SK-N-SH (cell line): Measurements from ENCODE around the gene GUCY2D.

Experiments
- EZH2phosphoT487 ChIP-seq: fragments of 200-600 bp; sonication (generic); IDR thresholded peaks from 2 replicates; pipeline ENCODE4 v1.6.1; 2017; ENCODE audit warnings: low read depth, mixed run types, mild to moderate bottlenecking, antibody characterized with exemption, moderate library complexity, borderline replicate concordance
- FOXJ3 ChIP-seq: sonication (generic); formaldehyde crosslinking; IDR thresholded peaks from 2 replicates; pipeline ENCODE4 v1.5.1; 2020; ENCODE audit warnings: mild to moderate bottlenecking, missing genetic modification reagents
- FOXM1 ChIP-seq: IDR thresholded peaks from 2 replicates; pipeline ENCODE4 v1.4.0; 2012; ENCODE audit warnings: low read depth, mild to moderate bottlenecking
- RCOR1 ChIP-seq: fragments of 150-350 bp; IDR thresholded peaks from 2 replicates; pipeline ENCODE4 v1.6.1; 2017; ENCODE audit warnings: antibody characterized with exemption, low read length
- RFX5 ChIP-seq: IDR thresholded peaks from 2 replicates; pipeline ENCODE4 v1.6.1; 2012; ENCODE audit warnings: mild to moderate bottlenecking, improper control_type of control experiment, low read length
- TF ChIP-seq, protein P1 (sequence below): fragments of 200-600 bp; sonication (generic); IDR thresholded peaks from 2 replicates; pipeline ENCODE4 v1.6.1; 2017; ENCODE audit warnings: antibody characterized with exemption, mild to moderate bottlenecking, moderate library complexity
- TF ChIP-seq, protein P2 (sequence below): IDR thresholded peaks from 2 replicates; pipeline ENCODE4 v1.4.0; 2012; ENCODE audit warnings: low read depth
- TF ChIP-seq, protein P3 (sequence below): IDR thresholded peaks from 2 replicates; pipeline ENCODE4 v1.6.1; 2012; ENCODE audit warnings: mild to moderate bottlenecking, low read depth, low read length, moderate library complexity

DNA sequence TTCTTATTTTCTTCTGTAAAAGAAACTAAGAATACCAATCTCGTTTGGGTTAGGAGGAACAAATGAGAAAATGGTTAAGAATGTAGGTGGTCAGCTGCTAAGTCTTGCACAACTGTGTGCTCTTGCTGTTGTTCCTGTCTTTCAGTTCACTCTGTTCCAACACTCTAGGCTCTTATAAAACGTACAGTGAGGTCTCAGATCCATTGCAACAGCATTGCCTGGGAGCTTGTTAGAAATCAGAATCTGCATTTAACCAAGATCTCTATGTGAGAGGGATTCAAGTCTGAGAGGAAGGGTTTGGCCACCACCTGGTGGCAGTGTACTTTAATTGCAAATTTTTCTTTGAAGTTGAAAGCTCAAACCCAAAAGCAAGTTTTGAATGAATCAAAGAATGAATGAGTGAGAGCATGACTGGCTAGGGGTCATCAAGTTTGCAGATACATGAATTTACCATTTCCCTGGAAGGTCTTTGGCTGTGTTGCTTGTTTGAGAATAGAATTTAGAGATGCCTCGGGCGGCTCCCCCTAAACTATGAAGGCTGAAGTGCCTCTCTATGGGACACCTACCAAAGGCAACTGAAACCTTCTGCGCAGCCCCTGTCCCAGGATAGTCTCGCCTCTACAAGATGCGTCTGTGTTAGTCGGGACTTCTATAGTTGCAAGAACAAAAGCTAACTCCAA is 39.0 kb downstream of the GUCY2D start:
- TF ChIP-seq, protein P1, sequence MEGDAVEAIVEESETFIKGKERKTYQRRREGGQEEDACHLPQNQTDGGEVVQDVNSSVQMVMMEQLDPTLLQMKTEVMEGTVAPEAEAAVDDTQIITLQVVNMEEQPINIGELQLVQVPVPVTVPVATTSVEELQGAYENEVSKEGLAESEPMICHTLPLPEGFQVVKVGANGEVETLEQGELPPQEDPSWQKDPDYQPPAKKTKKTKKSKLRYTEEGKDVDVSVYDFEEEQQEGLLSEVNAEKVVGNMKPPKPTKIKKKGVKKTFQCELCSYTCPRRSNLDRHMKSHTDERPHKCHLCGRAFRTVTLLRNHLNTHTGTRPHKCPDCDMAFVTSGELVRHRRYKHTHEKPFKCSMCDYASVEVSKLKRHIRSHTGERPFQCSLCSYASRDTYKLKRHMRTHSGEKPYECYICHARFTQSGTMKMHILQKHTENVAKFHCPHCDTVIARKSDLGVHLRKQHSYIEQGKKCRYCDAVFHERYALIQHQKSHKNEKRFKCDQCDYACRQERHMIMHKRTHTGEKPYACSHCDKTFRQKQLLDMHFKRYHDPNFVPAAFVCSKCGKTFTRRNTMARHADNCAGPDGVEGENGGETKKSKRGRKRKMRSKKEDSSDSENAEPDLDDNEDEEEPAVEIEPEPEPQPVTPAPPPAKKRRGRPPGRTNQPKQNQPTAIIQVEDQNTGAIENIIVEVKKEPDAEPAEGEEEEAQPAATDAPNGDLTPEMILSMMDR: peak; percentile 76
- TF ChIP-seq, protein P2, sequence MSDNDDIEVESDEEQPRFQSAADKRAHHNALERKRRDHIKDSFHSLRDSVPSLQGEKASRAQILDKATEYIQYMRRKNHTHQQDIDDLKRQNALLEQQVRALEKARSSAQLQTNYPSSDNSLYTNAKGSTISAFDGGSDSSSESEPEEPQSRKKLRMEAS: no peak
- TF ChIP-seq FOXM1 (no peak), FOXJ3 (no peak), RCOR1 (no peak), RFX5 (no peak), EZH2phosphoT487 (no peak)
- TF ChIP-seq, protein P3, sequence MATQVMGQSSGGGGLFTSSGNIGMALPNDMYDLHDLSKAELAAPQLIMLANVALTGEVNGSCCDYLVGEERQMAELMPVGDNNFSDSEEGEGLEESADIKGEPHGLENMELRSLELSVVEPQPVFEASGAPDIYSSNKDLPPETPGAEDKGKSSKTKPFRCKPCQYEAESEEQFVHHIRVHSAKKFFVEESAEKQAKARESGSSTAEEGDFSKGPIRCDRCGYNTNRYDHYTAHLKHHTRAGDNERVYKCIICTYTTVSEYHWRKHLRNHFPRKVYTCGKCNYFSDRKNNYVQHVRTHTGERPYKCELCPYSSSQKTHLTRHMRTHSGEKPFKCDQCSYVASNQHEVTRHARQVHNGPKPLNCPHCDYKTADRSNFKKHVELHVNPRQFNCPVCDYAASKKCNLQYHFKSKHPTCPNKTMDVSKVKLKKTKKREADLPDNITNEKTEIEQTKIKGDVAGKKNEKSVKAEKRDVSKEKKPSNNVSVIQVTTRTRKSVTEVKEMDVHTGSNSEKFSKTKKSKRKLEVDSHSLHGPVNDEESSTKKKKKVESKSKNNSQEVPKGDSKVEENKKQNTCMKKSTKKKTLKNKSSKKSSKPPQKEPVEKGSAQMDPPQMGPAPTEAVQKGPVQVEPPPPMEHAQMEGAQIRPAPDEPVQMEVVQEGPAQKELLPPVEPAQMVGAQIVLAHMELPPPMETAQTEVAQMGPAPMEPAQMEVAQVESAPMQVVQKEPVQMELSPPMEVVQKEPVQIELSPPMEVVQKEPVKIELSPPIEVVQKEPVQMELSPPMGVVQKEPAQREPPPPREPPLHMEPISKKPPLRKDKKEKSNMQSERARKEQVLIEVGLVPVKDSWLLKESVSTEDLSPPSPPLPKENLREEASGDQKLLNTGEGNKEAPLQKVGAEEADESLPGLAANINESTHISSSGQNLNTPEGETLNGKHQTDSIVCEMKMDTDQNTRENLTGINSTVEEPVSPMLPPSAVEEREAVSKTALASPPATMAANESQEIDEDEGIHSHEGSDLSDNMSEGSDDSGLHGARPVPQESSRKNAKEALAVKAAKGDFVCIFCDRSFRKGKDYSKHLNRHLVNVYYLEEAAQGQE: no peak
